ENCODE data around the gene DLG1. TPM values are rescaled to one million over a fixed set of nuclear protein-coding genes. Genes with fewer than 3 reads are reported as not detected.

DLG1 gene
- polyA plus RNA-seq, 1 donor from 2014 or later = 43.9 TPM

- peak overlapping the region; percentile 64 for H3K4me3 ChIP-seq (ENCODE audit: low read length)
- no peaks in the 10 kb centered on the region for H3K36me3 ChIP-seq (ENCODE audit: insufficient read depth, low read length)
- no peak overlapping the region for H3K9ac ChIP-seq (ENCODE audit: low read length)
- peak overlapping the region; percentile 51 for H3K4me2 ChIP-seq (ENCODE audit: low read length)
- H3K9me3 ChIP-seq (ENCODE audit: low read length) = no peaks in the 10 kb centered on the region
- peak; percentile 80 for TF ChIP-seq CTCF (IDR thresholded peaks at IDR 0.05; ENCODE audit: poor library complexity, severe bottlenecking)
- TF ChIP-seq RAD21 (conservative IDR thresholded peaks at IDR 0.05) = peak; percentile 82
- no peak for TF ChIP-seq TAF1 (IDR thresholded peaks at IDR 0.05; ENCODE audit: low read depth)
- TF ChIP-seq SMC3 (conservative IDR thresholded peaks at IDR 0.05; ENCODE audit: poor library complexity) = peak; percentile 87
- TF ChIP-seq REST (IDR thresholded peaks at IDR 0.05; ENCODE audit: borderline replicate concordance) = no peak
- no peak for TF ChIP-seq EZH2 (IDR thresholded peaks at IDR 0.05; ENCODE audit: borderline replicate concordance, insufficient read depth, low read length, poor library complexity, severe bottlenecking)
- H3K79me2 ChIP-seq (replicated peaks; ENCODE audit: insufficient read depth, low read length) = peaks cover 44% of the 10 kb centered on the region
- no peaks in the 10 kb centered on the region for H3F3A ChIP-seq (ENCODE audit: insufficient read depth, low read length, poor library complexity, severe bottlenecking)
- no peaks in the 10 kb centered on the region for H3K27me3 ChIP-seq (ENCODE audit: insufficient read depth, low read depth, low read length)
- no peaks in the 10 kb centered on the region for H4K20me1 ChIP-seq (ENCODE audit: insufficient read depth)
- no peak overlapping the region for H3K27ac ChIP-seq (ENCODE audit: low read length)
- H3K9me2 ChIP-seq (ENCODE audit: insufficient read depth, low read length) = no peaks in the 10 kb centered on the region
- H2AFZ ChIP-seq (ENCODE audit: low read depth, low read length) = no peak overlapping the region
Measured at GRCh38 chr3:197224034-197224444, 74.4 kb downstream of the DLG1 start.

GRCh38 chr3:197222937-197223370 lies 75.5 kb downstream of the DLG1 start:
- no peaks in the 10 kb centered on the region for H4K20me1 ChIP-seq (ENCODE audit: insufficient read depth)
- H3F3A ChIP-seq (ENCODE audit: insufficient read depth, low read length, poor library complexity, severe bottlenecking) = no peaks in the 10 kb centered on the region
- H3K27me3 ChIP-seq (ENCODE audit: insufficient read depth, low read depth, low read length) = no peaks in the 10 kb centered on the region
- H3K9me3 ChIP-seq (ENCODE audit: low read length) = no peaks in the 10 kb centered on the region
- no peaks in the 10 kb centered on the region for H3K9me2 ChIP-seq (ENCODE audit: insufficient read depth, low read length)
- no peak overlapping the region for H2AFZ ChIP-seq (ENCODE audit: low read depth, low read length)
- no peaks in the 10 kb centered on the region for H3K36me3 ChIP-seq (ENCODE audit: insufficient read depth, low read length)
- peak overlapping the region; percentile 51 for H3K4me2 ChIP-seq (ENCODE audit: low read length)
- peak overlapping the region; percentile 16 for H3K9ac ChIP-seq (ENCODE audit: low read length)
- peak overlapping the region; percentile 64 for H3K4me3 ChIP-seq (ENCODE audit: low read length)
- TF ChIP-seq POLR2AphosphoS5 (IDR thresholded peaks at IDR 0.05) (no peak), EP300 (conservative IDR thresholded peaks at IDR 0.05; ENCODE audit: poor library complexity, severe bottlenecking) (no peak), REST (IDR thresholded peaks at IDR 0.05; ENCODE audit: borderline replicate concordance) (no peak), TAF1 (IDR thresholded peaks at IDR 0.05; ENCODE audit: low read depth) (no peak), SMC3 (conservative IDR thresholded peaks at IDR 0.05; ENCODE audit: poor library complexity) (no peak), MXI1 (conservative IDR thresholded peaks at IDR 0.05; ENCODE audit: poor library complexity, severe bottlenecking) (no peak), RAD21 (conservative IDR thresholded peaks at IDR 0.05) (no peak), CTCF (IDR thresholded peaks at IDR 0.05; ENCODE audit: poor library complexity, severe bottlenecking) (no peak), EZH2 (IDR thresholded peaks at IDR 0.05; ENCODE audit: borderline replicate concordance, insufficient read depth, low read length, poor library complexity, severe bottlenecking) (no peak)
- H3K79me2 ChIP-seq (replicated peaks; ENCODE audit: insufficient read depth, low read length) = peaks cover 46% of the 10 kb centered on the region
- no peak overlapping the region for H3K27ac ChIP-seq (ENCODE audit: low read length)

All from neural cell (in vitro differentiated cells).